Esophagus muscularis mucosa (tissue), 4 donors: ENCODE data around the gene CCDC91.

Experiments
- EP300 ChIP-seq: sonication (generic); formaldehyde crosslinking; IDR thresholded peaks from one replicate; pipeline ENCODE4 v1.6.1; 2017; ENCODE audit warnings: antibody characterized with exemption
- POLR2A ChIP-seq: fragments of 450-650 bp; IDR thresholded peaks from one replicate; pipeline ENCODE4 v1.6.1; 2017; ENCODE audit warnings: antibody characterized with exemption, moderate library complexity, mild to moderate bottlenecking, low read depth
- POLR2AphosphoS5 ChIP-seq, 2 donors: sonication (generic); formaldehyde crosslinking; IDR thresholded peaks; one replicate each; pipeline ENCODE4 v1.6.1; 2017; ENCODE audit warnings: antibody characterized with exemption in 2 of 2
- TF ChIP-seq, protein P1 (sequence below), 3 experiments: fragments of 200-600 bp in 2 of 3; fragments of 450-650 bp in 1 of 3; sonication (generic) in 2 of 3; IDR thresholded peaks; one replicate each; pipeline ENCODE4 v1.5.1; 2017 to 2019; ENCODE audit warnings: antibody characterized with exemption in 3 of 3, mild to moderate bottlenecking in 2 of 3, moderate library complexity in 1 of 3

DNA sequence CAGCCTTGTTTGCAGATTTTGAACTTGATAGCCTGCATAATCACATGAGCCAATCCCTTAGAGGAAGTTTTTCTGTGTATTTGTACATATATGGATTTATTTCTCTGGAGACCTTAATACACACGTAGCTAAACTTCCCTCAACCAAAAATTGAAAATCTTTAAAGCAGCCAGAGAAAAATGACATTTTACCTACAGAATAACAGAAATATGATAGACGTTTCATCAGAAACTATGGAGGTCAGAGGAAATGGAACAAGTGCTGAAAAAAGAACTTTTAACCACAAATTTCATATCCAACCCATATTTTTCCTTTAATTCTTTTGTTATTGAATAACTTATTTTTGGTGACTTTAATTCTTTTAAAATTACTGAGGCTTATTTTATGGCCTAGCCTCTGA lies 177.7 kb downstream of the CCDC91 start:
- TF ChIP-seq, protein P1, sequence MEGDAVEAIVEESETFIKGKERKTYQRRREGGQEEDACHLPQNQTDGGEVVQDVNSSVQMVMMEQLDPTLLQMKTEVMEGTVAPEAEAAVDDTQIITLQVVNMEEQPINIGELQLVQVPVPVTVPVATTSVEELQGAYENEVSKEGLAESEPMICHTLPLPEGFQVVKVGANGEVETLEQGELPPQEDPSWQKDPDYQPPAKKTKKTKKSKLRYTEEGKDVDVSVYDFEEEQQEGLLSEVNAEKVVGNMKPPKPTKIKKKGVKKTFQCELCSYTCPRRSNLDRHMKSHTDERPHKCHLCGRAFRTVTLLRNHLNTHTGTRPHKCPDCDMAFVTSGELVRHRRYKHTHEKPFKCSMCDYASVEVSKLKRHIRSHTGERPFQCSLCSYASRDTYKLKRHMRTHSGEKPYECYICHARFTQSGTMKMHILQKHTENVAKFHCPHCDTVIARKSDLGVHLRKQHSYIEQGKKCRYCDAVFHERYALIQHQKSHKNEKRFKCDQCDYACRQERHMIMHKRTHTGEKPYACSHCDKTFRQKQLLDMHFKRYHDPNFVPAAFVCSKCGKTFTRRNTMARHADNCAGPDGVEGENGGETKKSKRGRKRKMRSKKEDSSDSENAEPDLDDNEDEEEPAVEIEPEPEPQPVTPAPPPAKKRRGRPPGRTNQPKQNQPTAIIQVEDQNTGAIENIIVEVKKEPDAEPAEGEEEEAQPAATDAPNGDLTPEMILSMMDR (IDR thresholded peaks at IDR 0.05), result no peak
- TF ChIP-seq POLR2A (no peak), POLR2AphosphoS5 (IDR thresholded peaks at IDR 0.05) (no peak), EP300 (no peak)
